NCI-H524 treated with DMSO at 0.1 percent for 48 hours (cell line): Measurements from ENCODE around the gene UQCC2.

Experiments
- DNase-seq: peaks from one replicate; lab custom pipeline; 2025; lab: John Stamatoyannopoulos, UW

UQCC2 gene

DNA sequence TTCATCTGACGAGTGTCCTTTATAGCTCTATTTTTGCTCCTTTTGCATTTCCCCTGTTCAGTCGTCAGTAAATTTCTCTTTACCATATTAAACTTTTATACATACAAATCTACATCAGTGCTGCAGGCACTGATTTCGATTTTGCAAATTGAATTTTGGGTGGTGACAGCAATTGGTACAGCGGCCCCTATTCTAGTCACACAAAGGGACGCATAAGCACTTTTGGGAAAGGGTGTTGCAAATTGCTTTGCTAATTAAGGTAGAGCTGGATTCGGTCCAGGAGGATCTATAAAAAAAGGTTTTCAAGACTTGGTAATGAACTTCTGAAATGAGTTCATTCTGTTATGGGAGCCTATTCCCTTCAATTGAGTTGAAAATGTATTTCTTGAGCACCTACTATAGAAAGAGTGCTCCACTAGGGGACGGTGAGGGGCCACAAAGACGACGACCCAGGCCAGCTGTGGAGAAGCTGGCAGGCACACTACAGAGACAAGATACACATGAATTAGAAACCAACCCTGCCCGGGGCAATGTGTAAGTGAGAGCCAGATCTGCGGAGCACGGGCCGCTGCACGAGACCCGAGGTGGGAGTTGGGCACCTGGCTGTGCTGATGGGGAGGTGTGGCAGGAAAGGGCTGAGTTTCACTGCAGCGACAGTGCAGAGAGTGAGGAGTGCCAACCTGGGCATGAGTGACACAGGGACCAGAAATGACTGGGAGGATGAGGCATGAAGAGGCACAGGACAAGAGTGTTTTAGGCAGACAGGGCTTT lies 5.4 kb downstream of the UQCC2 start:
- no peak for DNase-seq

DNA sequence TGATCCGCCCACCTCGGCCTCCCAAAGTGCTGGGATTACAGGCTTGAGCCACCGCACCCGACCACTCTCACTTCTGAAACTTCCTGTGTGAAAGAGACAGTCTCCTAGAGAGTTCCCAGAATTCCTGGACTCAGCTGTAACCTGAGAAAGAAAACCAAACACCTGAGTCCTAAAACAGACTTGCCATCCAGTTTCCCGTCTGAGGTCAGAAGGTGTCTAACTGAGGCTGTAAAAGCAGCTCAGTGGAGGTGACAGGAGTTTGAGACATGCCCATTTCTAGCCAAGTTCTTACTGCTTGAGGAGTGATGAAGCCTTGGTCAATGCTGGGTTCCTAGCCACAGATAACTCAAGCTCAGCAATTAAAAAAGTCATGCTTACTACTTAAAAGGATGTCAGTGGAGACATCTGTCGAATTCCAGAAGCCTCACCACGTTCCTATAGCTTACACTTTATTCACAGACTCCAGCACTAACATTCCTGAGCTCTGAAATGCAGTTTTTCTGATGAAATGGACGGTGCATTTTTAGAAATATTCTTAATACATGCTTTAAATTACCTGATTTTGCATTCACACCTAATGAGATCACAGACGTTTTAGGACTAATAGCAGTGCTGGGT lies 6.1 kb downstream of the UQCC2 start:
- no peak for DNase-seq

DNA sequence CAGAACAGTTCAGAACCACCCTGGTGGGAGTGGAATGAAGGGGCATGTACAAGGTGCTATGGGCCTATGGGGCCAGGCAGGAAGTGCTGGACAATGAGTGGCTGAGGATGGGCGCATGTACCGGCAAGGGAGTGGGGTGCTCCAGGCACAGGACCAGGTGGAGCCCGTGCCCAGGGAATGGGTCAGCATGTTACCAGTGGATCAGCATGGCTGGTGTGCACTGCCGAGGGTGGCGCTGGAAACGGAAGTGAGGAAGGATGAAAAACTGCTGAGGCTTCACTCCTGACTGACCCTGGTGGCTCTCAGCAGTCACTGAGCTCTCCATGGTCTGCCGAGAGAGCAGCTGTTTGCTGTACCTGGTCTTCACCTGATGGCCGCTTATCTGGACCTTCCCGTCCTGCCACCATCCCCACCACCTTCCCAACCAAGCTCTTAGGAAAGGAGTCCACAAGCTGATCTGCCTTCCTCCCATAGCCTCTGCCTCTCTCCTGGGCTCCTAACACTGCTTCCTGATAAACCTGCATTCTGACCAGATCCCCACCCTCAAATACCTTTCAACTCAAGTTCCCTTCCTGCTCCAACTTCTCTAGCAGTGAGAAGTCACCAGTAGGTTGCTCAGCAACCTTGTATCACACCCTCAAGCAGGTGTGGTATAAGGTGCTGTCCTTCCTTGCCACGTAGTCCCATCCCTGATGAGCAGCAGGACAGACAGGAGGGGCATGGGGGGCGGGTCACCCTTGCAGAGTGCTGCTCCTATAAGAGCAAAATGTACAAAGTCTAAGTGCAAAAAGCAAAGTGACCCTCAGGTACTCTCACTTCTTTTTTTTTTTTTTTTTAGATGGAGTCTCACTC lies 7.1 kb downstream of the UQCC2 start:
- no peak for DNase-seq

DNA sequence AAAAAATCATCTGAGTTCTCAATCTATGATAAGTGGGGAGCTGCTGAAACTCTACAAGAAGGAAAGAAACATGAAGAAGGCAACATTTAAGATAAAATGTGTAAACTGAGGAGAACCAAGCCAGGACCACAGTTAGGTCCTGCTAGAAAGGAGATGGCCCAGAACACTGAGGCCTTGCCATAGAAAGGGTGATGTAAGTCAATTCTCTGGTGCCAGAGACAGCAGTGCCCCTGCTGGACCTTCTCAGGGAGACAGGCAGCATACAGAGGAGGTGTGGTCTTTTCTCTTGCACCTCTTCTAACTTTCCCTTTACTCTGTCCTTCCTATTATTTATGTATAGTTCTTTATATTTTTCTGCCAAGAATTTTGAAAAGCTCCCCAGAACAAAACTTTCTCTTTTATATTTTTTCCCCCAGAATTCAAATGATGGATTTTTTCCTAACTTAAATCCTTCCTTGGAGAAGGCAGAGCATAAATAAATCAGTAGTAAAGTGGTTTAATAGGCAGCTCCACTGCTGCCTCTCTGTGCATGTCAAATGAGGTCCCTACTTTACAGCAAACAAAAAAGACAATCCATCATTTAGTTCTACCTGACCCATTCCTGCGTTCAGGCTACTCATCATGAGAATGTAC lies 9.0 kb downstream of the UQCC2 start:
- no peak for DNase-seq

DNA sequence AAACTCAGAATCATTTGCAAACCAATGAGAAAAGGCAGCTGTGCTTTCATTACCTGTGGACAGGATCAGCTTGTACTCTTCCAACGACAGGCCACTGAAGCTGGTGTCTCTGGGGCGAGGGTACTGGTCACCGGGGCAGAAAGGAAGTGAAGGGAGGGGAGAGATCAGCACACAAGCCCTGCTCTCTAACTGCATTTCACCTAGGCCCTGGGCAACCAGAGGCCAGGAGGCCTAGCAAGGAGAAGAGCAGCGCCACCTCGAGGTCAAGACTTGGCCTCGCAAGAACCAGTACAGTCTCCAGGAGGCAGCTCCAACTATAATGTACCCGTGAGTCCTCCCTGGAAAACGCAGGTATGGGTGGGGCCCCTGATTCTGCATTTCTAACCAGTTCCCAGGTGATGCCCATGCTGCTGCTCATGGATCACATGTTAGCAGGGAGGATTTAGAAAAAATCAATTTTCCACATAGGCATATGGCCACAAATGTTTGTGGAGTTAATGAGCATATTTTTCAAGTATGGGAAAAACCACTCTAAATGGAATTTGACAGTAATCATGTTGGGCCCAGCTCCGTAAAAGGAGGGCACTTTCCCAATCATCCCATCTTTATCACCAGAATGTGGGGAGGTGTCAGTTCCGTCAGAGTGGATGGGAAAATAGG lies 11.0 kb downstream of the UQCC2 start:
- no peak for DNase-seq

DNA sequence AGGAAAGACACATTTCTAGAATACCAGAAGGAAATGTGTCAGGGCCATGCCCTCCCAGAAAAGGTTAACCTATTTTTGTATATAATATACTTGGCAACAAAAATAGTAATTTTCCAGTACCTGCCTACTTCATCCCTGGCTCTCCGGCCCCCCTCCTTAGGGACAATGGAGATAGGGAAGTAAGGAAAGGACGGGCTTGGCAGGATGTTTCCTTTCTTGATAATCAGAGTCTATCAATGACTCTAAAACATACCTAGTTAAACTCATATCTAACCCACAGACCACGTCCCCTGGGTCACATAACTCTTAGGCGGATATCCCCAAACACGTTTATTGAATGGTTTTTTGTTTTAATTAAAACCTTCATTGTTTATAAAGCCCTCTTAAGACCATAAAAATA lies 11.8 kb downstream of the UQCC2 start:
- DNase-seq = no peak

DNA sequence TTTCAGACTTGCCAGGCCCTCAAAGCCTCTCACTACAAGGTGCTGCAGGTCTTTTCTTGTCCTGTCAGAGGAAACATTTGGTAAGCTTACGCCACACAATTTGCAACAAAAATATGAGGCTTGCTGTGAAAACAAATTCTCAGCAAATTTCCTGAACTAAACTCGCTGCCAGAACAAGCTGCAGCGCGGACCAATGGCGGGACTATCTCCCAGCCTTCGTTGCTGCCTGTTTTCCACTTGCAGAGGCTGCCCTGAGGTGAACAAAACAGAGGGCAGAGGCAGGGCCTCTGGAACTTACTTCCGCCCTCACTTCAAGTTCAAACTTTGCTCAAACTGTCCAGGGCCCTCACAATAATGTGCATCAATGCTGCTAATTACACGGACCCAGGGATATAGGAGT lies 12.4 kb downstream of the UQCC2 start:
- no peak for DNase-seq

DNA sequence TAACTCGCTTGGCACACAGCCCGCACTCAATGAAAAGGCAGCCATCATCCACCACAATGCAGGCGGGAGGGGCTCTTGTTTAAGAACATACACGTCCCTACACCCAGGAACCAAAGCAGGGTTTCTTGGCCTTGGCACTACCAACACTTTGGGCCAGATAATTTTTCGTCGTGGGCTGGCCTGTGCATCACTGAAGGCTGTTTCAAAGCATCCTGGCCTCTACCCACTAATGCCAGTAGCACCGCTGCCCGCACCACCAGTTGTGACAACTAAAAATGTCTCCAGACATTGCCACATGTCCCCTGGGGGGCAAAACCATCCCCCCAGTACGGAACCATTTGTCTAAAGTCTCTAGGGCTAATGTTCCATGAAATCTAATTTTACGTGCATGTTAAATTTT lies 13.0 kb downstream of the UQCC2 start:
- no peak for DNase-seq

DNA sequence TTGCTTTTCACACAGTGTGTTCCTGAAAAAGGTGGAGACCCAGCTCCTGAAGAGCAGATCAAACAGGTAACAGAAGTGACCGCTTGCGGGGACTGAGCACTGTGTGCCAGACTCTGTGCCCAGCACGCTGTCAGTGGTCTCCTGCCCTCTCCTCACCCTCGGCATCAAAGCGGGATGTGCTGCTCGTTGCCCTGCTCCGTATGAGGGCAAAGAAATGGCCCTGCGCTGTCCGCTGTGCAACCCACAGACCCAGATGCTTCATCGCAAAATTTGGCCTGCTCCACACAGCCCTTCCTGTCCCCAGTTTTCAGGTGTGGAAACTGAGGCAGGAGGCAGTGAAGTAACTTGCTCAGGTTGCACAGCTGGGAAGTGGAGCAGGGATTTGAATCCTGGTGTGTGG lies 13.7 kb downstream of the UQCC2 start:
- no peak for DNase-seq

DNA sequence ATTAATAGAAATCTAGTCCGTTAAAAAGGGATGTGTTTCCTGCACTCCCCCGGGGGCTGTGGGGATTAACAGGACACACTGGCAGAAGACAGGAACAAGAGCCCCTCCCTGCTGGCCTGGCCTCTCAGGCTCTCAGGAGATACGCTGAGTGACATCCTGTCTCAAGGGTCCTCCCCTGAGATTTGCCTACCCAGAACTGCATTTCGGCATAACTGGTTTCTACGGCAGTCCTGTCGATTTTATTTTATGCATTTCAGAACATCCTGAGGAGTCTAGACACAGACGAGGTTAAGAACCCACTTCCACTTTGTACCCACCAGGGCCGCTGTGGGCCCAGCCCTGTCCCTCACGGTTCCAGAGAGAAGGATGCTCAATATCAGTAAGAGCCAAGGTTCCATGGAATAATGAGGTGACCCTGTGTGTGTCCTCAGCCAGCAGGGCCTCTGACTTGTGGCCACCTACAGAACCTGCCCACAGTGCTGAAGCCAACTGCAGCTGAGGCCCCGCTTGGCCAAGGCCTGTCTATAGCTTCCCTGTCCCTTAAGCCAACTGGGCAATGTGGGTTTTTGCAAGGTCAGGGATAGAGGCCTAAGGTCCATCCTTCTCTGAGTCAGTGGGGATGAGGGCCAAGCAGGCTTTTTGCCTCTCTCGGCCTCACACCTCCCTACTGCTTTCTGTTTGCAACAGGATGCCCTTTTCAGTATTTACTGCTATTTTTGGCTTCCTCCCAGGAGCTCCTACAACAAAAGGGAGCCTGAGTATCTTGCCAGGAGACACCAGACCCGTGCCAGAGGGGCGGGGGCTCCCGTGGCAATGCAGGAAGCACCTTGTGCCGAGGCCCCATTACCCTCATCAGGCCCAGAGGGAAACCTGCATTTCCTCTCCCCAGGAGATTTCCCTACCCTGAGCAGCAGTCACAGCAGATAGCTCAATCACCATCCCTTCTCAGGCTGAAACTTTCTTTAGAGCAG lies 14.7 kb downstream of the UQCC2 start:
- no peak for DNase-seq

DNA sequence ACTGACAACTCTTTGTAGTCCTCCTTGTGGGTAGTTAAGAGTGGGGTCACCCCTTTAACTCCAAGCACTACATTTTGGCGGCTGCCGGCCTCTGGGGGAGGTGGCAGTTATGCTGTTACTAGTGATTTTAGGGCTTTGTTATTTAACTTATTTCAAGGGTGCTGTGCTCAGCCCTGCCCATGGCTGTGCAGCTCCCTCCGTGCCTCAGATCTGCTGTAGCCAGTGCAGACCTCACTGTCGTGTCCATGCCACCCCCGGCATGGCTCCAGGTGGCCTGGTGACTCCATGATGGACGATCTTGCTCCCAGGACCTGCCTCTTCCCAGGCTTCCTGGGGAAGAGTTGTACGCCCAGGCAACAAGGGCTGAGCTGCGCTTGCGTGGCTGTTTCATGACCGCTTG lies 15.4 kb downstream of the UQCC2 start:
- no peak for DNase-seq

DNA sequence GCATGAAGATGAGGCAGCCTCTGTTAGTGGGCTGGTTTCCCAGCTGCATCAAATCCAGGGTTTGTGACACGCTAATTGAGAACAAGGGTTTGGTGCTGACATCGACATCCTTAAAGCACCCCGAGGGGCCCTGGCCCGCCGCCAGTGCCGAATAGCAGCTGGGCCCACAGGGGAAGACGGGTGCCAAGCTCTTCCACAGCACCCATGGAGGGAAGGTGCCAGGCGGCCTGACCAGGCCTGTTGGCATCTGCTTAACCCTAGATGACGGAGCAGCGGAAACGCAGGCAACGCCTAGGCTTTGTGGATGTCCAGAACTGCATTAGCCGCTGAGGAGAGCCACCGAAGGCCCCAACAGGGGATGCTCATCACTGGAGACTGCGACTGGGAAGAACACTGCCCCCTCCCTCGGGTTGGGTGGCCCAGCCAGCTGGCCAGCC lies 16.0 kb downstream of the UQCC2 start:
- no peak for DNase-seq

DNA sequence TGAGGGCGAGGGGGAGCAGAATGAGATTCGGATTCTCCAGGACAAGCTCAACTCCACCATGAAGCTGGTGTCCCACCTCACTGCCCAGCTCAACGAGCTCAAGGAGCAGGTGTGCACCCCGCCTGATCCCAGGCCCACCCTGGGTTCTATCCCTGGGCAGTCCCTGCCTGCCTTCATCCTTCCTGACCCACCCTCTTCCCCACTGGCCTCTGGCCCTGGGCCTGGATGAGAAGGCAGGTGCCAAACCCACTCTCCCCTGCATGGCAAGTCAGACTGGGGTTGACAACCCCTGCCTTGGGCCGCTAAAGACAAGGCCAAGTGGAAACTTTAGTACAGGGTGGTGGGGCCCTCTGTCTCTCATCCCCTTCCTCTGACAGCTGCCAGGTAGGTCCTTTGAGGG lies 16.5 kb downstream of the UQCC2 start:
- no peak for DNase-seq

DNA sequence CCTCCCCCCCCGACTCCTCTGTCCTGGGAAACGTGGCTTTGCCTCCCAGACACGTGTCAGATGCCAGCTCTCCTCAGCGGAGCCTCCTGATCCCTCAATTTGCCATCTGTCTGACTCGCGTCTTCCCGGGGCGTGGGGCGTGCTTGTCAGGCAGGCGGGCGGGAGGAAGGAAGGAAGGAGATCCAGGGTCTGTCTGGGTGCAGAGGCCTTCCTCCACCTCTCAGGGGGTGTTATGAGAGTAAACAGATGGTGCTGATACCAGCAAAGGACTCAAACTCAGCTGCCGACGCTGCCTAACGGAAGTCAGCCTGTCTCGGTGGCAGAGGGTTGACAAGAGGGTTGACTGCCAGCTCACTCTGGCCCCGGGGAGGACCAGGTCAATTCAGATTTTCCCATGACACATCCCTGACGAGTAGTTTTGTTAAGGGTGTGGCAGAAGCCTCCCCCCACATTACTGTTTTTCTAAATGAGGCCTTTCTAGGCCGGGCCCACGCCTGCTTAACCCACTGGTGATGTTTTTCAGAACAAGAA lies 17.0 kb downstream of the UQCC2 start:
- DNase-seq = peak; percentile 98

DNA sequence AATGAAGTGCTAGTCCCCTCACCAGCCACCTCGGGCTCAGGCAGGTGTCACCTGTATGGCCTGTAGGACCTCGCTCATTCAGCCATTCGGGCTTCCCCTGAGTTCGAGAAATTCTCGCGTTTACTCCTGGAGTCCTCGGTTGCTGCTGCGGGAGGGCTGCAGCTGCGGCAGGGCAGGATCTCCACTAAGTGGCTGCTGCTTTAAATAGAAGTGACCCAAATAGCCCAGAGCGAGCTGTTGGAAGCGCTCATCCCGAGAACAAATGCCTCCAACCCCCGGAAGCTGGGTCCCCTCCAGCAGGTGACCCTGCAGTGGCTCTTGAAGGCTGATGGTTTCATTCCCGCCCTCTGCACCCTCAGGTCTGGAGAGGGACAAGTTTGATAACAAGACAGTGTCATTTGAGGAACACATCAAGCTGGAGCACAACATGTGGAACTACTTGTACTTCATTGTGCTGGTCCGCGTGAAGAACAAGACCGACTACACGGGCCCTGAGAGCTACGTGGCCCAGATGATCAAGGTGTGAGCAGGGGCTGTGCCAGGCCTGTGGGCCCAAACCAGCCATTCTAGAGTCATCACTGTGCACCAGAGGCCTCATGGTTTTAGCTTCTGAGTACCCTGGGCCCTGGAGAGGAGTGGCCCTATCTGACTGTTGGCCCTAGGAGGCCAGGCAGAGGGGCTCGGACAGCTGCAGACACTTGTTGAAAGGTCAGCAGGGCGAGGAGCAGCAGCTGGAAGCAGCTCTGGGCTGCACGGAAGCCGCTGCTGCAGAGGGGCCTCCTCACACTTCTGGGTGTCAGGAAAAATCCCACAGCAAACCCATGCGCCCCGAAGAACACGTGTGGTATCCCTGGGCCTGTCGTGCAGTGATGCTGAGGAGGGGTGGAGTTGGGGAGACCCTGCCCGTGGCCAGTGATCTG lies 18.1 kb downstream of the UQCC2 start:
- no peak for DNase-seq

DNA sequence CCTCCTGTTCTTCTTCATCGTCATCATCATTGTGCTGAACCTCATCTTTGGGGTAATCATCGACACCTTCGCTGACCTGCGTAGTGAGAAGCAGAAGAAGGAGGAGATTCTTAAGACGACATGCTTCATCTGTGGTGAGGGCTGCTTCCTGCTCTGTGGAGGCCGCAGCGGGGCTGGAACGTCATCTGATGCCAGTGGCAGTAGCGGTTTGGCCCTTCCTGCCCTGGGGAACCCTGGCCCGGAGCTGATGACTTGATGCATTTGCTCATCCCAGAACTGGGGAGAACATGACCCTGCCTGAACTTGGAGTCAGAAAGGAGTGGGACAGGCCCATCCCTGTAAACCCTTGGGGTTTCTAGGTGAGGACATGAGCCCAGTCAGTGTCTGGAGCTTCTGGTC lies 18.7 kb downstream of the UQCC2 start:
- no peak for DNase-seq

DNA sequence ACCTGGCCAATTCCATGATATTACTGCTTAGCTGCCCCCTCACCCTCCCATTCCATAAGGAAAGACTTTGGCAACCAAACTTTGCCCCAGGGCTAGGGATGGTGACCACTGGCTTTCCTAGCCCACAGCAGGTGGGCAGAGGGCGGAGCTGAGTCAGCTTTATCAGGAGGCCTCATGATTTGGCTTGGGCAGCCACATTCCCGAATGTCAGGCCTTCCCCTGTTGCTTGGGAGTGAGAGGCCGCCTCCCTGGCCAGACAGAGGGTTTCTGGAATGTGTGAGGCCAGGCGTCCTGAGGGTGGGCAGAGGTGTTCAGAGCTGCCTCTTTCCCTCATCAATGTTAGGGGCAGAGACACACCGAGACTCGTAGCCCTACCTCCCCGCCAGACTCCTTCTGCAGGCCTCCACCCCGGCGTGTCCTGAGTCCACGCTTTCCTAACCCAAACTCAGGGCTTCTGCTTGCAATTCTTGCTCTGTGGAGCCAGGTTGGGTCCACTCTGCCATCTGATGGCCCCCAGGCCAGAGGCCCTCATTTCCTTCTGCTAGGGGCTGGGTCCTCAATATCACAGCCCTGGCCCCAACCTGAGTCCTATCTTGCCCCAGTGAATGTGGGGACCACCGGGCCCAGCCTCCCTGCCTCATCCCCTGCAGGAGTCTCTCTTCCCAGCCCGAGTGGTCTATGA lies 19.3 kb downstream of the UQCC2 start:
- DNase-seq = no peak

DNA sequence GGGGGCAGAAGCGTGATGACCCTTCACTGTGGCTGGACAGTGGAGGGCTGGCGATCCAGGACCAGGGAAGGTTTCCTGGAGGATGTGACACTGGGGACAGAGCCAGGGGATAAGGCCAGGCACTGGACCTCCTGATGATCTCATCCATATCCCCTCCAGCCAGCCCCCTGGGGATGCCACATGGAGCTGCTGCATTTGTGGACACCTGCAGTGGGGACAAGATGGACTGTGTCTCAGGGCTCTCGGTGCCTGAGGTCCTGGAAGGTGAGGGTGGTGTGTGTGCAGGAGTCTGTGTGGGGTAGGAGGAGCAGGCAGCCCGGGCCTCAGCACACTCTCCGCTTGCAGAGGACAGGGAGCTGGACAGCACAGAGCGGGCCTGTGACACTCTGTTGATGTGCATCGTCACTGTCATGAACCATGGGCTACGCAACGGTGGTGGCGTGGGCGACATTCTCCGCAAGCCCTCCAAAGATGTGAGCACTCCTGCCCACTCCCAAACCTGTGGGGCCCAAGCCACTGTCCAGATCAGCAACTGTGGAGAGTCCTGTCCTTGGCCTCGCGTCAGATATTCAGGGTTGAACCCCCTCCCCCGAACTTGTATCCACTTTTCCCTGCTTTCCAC lies 19.9 kb downstream of the UQCC2 start:
- no peak for DNase-seq
